Daoy (cell line): ENCODE measurements around the gene DACT1. TPM values are rescaled to one million over a fixed set of nuclear protein-coding genes. Genes with fewer than 3 reads are reported as not detected.
A peak's percentile ranks its signal among the peaks of the same experiment; 100 is the strongest.
"Not testable (repeated sequence)": the region's sequence is repeated elsewhere in the genome, so short reads cannot be mapped to it uniquely, and the experiment has no call there.

Source experiments
- DNase-seq: peaks from one replicate; pipeline ENCODE4 v3.0.0-alpha.2; 2015; ENCODE audit warnings: low read depth
- total RNA-seq: library from RNA; depleted of rRNA; stranded (reverse); fragments of >200 nt; shearing (Covaris generic); gene quantifications from 2 replicates; pipeline ENCODE4 v1.2.3, GENCODE V29; 2014; rRNA removed

Gene DACT1
- total RNA-seq: 18.3 and 19.8 TPM in 2 replicates

GRCh38 chr14:58637391-58638230 is at the start of gene DACT1:
DACT1 (plus strand) TSS chr14:58637962; CDS start chr14:58638203, 241 bp downstream.
- DNase-seq: peak; percentile 87

GRCh38 chr14:58588321-58588720 is 49.4 kb upstream of the DACT1 start:
- not testable (repeated sequence) for DNase-seq

GRCh38 chr14:58593977-58594376 is 43.8 kb upstream of the DACT1 start:
- DNase-seq: no peak

- DNase-seq: no peak
Measured at GRCh38 chr14:58597041-58597440, 40.7 kb upstream of the DACT1 start.

- DNase-seq: no peak
Measured at GRCh38 chr14:58598028-58598803, 39.5 kb upstream of the DACT1 start.

GRCh38 chr14:58598804-58599525 is 38.8 kb upstream of the DACT1 start:
- no peak for DNase-seq

- no peak for DNase-seq
Measured at GRCh38 chr14:58599707-58600106, 38.1 kb upstream of the DACT1 start.

- DNase-seq: no peak
Measured at GRCh38 chr14:58605465-58605864, 32.3 kb upstream of the DACT1 start.

GRCh38 chr14:58607131-58607951 is 30.4 kb upstream of the DACT1 start:
- DNase-seq: no peak

GRCh38 chr14:58607952-58608317 is 29.8 kb upstream of the DACT1 start:
- peak; percentile 20 for DNase-seq

- no peak for DNase-seq
Measured at GRCh38 chr14:58617619-58618018, 20.1 kb upstream of the DACT1 start.

GRCh38 chr14:58620011-58620410 is 17.8 kb upstream of the DACT1 start:
- DNase-seq: no peak

- no peak for DNase-seq
Measured at GRCh38 chr14:58625438-58625837, 12.3 kb upstream of the DACT1 start.

GRCh38 chr14:58626431-58626831 is 11.3 kb upstream of the DACT1 start:
- peak; percentile 76 for DNase-seq

- DNase-seq: no peak
Measured at GRCh38 chr14:58628406-58628805, 9.4 kb upstream of the DACT1 start.

- DNase-seq: no peak
Measured at GRCh38 chr14:58629281-58629680, 8.5 kb upstream of the DACT1 start.

GRCh38 chr14:58631732-58632131 is 6.0 kb upstream of the DACT1 start:
- DNase-seq: no peak

GRCh38 chr14:58633831-58634230 is 3.9 kb upstream of the DACT1 start:
- peak; percentile 25 for DNase-seq

- DNase-seq: no peak
Measured at GRCh38 chr14:58634406-58635090, 3.2 kb upstream of the DACT1 start.

- no peak for DNase-seq
Measured at GRCh38 chr14:58635091-58635830, 2.5 kb upstream of the DACT1 start.
